Activated T-cell treated with anti-CD3 and anti-CD28 coated beads, Interleukin-2, amount 50 U/mL, for 48 hours (primary cell): ENCODE results near the gene GOLGA8B.
A peak's percentile ranks its signal among the peaks of the same experiment; 100 is the strongest.
"Not testable (repeated sequence)": the region's sequence is repeated elsewhere in the genome, so short reads cannot be mapped to it uniquely, and the experiment has no call there.

Experiments used
- DNase-seq, 2 experiments: peaks; one replicate each; pipeline ENCODE4 v3.0.0-alpha.2; 2020

GOLGA8B gene

GRCh38 chr15:34583399-34584329 lies at the start of gene GOLGA8B:
Gene GOLGA8B, minus strand, starts transcription at chr15:34583651. Its CDS starts 47,739 bp downstream, at chr15:34535912.
- peak; percentile 80 to 86 for DNase-seq

GRCh38 chr15:34633165-34633564 lies 49.7 kb upstream of the GOLGA8B start:
- DNase-seq: not testable (repeated sequence)

GRCh38 chr15:34628577-34629152 lies 45.2 kb upstream of the GOLGA8B start:
- DNase-seq: no peak

- no peak for DNase-seq
These were observed 41.6 kb upstream of the GOLGA8B start for GRCh38 chr15:34625007-34625406.

- DNase-seq: no peak
These were observed 38.2 kb upstream of the GOLGA8B start for GRCh38 chr15:34621675-34622074.

GRCh38 chr15:34620814-34621213 lies 37.4 kb upstream of the GOLGA8B start:
- DNase-seq: no peak

GRCh38 chr15:34620142-34620541 lies 36.7 kb upstream of the GOLGA8B start:
- no peak for DNase-seq

- no peak for DNase-seq
These were observed 35.7 kb upstream of the GOLGA8B start for GRCh38 chr15:34619151-34619550.

- no peak for DNase-seq
These were observed 34.6 kb upstream of the GOLGA8B start for GRCh38 chr15:34618073-34618472.

GRCh38 chr15:34616613-34617012 lies 33.2 kb upstream of the GOLGA8B start:
- DNase-seq: no peak

- no peak for DNase-seq
These were observed 30.5 kb upstream of the GOLGA8B start for GRCh38 chr15:34613997-34614396.

GRCh38 chr15:34613301-34613700 lies 29.9 kb upstream of the GOLGA8B start:
- no peak for DNase-seq

GRCh38 chr15:34610354-34610753 lies 26.9 kb upstream of the GOLGA8B start:
- no peak for DNase-seq

- DNase-seq: peak in 1 of 2 experiments; percentile 21
These were observed 25.9 kb upstream of the GOLGA8B start for GRCh38 chr15:34609102-34610057.

- no peak for DNase-seq
These were observed 25.1 kb upstream of the GOLGA8B start for GRCh38 chr15:34608517-34608916.

- no peak for DNase-seq
These were observed 24.4 kb upstream of the GOLGA8B start for GRCh38 chr15:34607832-34608231.

- no peak for DNase-seq
These were observed 23.1 kb upstream of the GOLGA8B start for GRCh38 chr15:34606545-34606944.

GRCh38 chr15:34606131-34606530 lies 22.7 kb upstream of the GOLGA8B start:
- no peak for DNase-seq

- DNase-seq: no peak
These were observed 19.6 kb upstream of the GOLGA8B start for GRCh38 chr15:34603095-34603494.

GRCh38 chr15:34600923-34601322 lies 17.5 kb upstream of the GOLGA8B start:
- DNase-seq: no peak

GRCh38 chr15:34598799-34599585 lies 15.5 kb upstream of the GOLGA8B start:
- no peak for DNase-seq

GRCh38 chr15:34597316-34597715 lies 13.9 kb upstream of the GOLGA8B start:
- DNase-seq: no peak
